ENCODE results near the gene HES4. TPM values are rescaled to one million over a fixed set of nuclear protein-coding genes. Genes with fewer than 3 reads are reported as not detected.
"Not testable (repeated sequence)": the region's sequence is repeated elsewhere in the genome, so short reads cannot be mapped to it uniquely, and the experiment has no call there.

Gene HES4
- total RNA-seq, 1 donor from 2014 or later, result 7.3 TPM

- H3K27ac ChIP-seq (ENCODE audit: low read depth, low read length), result no peak overlapping the region
- H3K4me1 ChIP-seq (ENCODE audit: control insufficient read depth in 3 of 3, insufficient read depth in 3 of 3, low read length in 3 of 3), result peaks cover 9 to 22% (median 12%) of the 10 kb centered on the region in 3 donors
- no peaks in the 10 kb centered on the region for H3K36me3 ChIP-seq (ENCODE audit: control insufficient read depth in 3 of 3, insufficient read depth in 3 of 3, low read length in 3 of 3)
- H3K4me3 ChIP-seq (ENCODE audit: low read length in 3 of 3), result no peak overlapping the region
- H3K9me3 ChIP-seq (ENCODE audit: control insufficient read depth in 3 of 3, low read length in 3 of 3), result no peaks in the 10 kb centered on the region
- peaks cover 54 to 59% (median 59%) of the 10 kb centered on the region in 3 donors for H3K27me3 ChIP-seq (ENCODE audit: control insufficient read depth in 3 of 3, insufficient read depth in 3 of 3, low read length in 3 of 3)
- peak overlapping the region in 1 of 3 donors; percentile 45 for H3K9ac ChIP-seq (ENCODE audit: low read depth in 1 of 3, low read length in 3 of 3)
Observed at GRCh38 chr1:1034439-1034781, 34.5 kb upstream of the HES4 start.

DNA sequence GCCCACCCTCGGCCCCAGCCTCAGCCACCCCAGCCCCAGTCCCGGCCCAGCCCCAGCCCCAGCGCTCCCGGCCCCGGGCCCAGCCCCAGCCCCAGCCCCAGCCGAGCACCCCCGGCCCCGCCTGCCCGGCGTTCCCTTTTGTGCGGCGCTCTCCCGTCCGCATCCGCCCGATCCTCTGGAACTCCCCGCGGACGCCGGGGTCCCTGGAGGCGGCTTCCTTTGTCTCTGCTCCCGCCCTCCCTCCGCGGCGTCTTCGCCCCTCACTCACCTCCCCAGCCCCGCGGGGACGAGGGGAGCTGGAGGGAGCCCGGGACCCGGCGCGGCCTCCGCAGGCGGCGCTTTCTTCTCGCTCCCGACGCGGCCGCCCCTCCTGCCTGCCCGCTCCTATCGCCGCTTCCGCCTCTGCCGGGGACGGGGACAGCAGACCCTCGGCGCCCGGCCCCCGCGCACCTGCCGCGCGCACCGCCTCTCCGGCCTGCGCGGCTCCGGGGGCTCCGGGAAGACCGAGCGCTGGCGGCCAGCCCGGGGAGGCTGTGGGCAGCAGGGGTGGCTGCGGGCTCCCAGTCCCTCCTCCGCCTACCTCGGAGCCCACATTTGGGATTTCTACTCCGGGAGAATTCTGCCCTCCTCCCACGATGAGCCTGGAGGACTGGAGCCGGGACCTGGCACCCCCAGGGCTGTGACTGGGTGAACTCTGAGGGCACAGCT lies 34.0 kb upstream of the HES4 start:
- Histone ChIP-seq H3K27me3 (ENCODE audit: control insufficient read depth in 3 of 3, insufficient read depth in 3 of 3, low read length in 3 of 3) (peaks cover 49 to 54% (median 54%) of the 10 kb centered on the region in 3 donors), H3K9ac (ENCODE audit: low read depth in 1 of 3, low read length in 3 of 3) (peak overlapping the region in 1 of 3 donors; percentile 45), H3K4me3 (ENCODE audit: low read length in 3 of 3) (no peak overlapping the region), H3K27ac (ENCODE audit: low read depth, low read length) (no peak overlapping the region), H3K36me3 (ENCODE audit: control insufficient read depth in 3 of 3, insufficient read depth in 3 of 3, low read length in 3 of 3) (no peaks in the 10 kb centered on the region), H3K9me3 (ENCODE audit: control insufficient read depth in 3 of 3, low read length in 3 of 3) (no peaks in the 10 kb centered on the region), H3K4me1 (ENCODE audit: control insufficient read depth in 3 of 3, insufficient read depth in 3 of 3, low read length in 3 of 3) (peaks cover 9 to 18% (median 12%) of the 10 kb centered on the region in 3 donors)

- Histone ChIP-seq H3K9ac (ENCODE audit: low read depth in 1 of 3, low read length in 3 of 3) (peak overlapping the region in 1 of 3 donors; percentile 16), H3K4me3 (ENCODE audit: low read length in 3 of 3) (peak overlapping the region in 1 of 3 donors; percentile 41), H3K27me3 (ENCODE audit: control insufficient read depth in 3 of 3, insufficient read depth in 3 of 3, low read length in 3 of 3) (peaks cover 42 to 46% (median 46%) of the 10 kb centered on the region in 3 donors), H3K27ac (ENCODE audit: low read depth, low read length) (no peak overlapping the region), H3K36me3 (ENCODE audit: control insufficient read depth in 3 of 3, insufficient read depth in 3 of 3, low read length in 3 of 3) (no peaks in the 10 kb centered on the region), H3K4me1 (ENCODE audit: control insufficient read depth in 3 of 3, insufficient read depth in 3 of 3, low read length in 3 of 3) (peaks cover 9 to 18% (median 12%) of the 10 kb centered on the region in 3 donors), H3K9me3 (ENCODE audit: control insufficient read depth in 3 of 3, low read length in 3 of 3) (no peaks in the 10 kb centered on the region)
Observed at GRCh38 chr1:1033009-1033587, 33.2 kb upstream of the HES4 start.

DNA sequence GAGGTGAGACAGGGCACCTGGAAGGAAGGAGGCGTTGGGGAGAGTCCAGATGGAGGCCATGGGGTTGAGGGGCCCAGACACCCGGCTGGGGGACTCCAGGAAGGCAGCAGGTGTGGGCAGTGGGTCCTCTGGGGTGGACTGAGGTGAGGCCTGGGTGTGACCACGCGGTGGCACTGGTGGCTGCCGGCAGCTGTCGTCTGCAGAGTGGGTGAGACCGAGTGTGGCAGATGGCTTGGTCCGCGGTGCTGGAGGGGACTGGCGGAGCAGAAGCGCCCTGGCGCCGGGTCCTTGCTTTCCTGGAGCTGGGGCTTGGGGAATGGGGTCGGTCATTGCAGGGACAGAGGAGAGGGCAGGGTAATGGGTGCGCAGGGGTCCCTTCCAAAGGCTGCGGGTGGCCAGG lies 32.5 kb upstream of the HES4 start:
- peaks cover 35 to 39% (median 39%) of the 10 kb centered on the region in 3 donors for H3K27me3 ChIP-seq (ENCODE audit: control insufficient read depth in 3 of 3, insufficient read depth in 3 of 3, low read length in 3 of 3)
- H3K36me3 ChIP-seq (ENCODE audit: control insufficient read depth in 3 of 3, insufficient read depth in 3 of 3, low read length in 3 of 3), result no peaks in the 10 kb centered on the region
- no peak overlapping the region for H3K4me3 ChIP-seq (ENCODE audit: low read length in 3 of 3)
- H3K9ac ChIP-seq (ENCODE audit: low read depth in 1 of 3, low read length in 3 of 3), result peak overlapping the region in 1 of 3 donors; percentile 45
- H3K9me3 ChIP-seq (ENCODE audit: control insufficient read depth in 3 of 3, low read length in 3 of 3), result no peaks in the 10 kb centered on the region
- no peak overlapping the region for H3K27ac ChIP-seq (ENCODE audit: low read depth, low read length)
- peaks cover 9 to 18% (median 12%) of the 10 kb centered on the region in 3 donors for H3K4me1 ChIP-seq (ENCODE audit: control insufficient read depth in 3 of 3, insufficient read depth in 3 of 3, low read length in 3 of 3)

DNA sequence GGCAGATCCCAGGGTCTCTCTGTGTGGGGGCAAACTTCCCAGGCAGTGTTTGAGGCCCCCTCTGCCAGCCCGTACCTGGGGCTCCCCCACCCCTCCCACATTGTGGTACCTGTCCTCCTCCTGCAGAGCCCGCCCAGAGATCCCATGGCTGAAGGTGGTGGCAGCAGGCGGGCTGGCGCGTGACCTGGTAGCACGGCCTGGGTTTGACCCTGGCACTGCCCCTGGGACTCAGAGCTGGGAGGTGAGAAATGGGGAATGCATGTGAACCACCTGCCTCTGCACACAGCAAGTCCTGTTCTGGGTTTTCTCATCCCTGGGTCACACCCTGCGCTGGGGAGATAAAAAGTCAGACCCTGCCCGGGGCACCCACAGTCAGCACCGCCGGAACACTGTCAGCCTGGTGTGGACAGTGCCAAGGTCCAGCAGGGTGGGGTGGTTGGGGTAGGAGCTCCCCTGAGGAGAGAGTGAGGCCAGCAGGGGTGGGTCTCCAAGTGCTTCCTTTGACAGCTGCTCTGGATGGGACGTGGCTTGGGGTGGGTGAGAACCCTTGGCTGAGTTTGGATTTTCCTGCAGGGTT lies 31.9 kb upstream of the HES4 start:
- Histone ChIP-seq H3K9ac (ENCODE audit: low read depth in 1 of 3, low read length in 3 of 3) (no peak overlapping the region), H3K4me1 (ENCODE audit: control insufficient read depth in 3 of 3, insufficient read depth in 3 of 3, low read length in 3 of 3) (peaks cover 9 to 18% (median 12%) of the 10 kb centered on the region in 3 donors), H3K4me3 (ENCODE audit: low read length in 3 of 3) (no peak overlapping the region), H3K27me3 (ENCODE audit: control insufficient read depth in 3 of 3, insufficient read depth in 3 of 3, low read length in 3 of 3) (peaks cover 32 to 36% (median 35%) of the 10 kb centered on the region in 3 donors), H3K27ac (ENCODE audit: low read depth, low read length) (no peak overlapping the region), H3K9me3 (ENCODE audit: control insufficient read depth in 3 of 3, low read length in 3 of 3) (no peaks in the 10 kb centered on the region), H3K36me3 (ENCODE audit: control insufficient read depth in 3 of 3, insufficient read depth in 3 of 3, low read length in 3 of 3) (no peaks in the 10 kb centered on the region)

- not testable (repeated sequence) for H3K36me3 ChIP-seq (ENCODE audit: control insufficient read depth in 3 of 3, insufficient read depth in 3 of 3, low read length in 3 of 3); H3K27ac ChIP-seq (ENCODE audit: low read depth, low read length); H3K9me3 ChIP-seq (ENCODE audit: control insufficient read depth in 3 of 3, low read length in 3 of 3); H3K9ac ChIP-seq (ENCODE audit: low read depth in 1 of 3, low read length in 3 of 3); H3K4me3 ChIP-seq (ENCODE audit: low read length in 3 of 3)
- Histone ChIP-seq H3K4me1 (ENCODE audit: control insufficient read depth in 3 of 3, insufficient read depth in 3 of 3, low read length in 3 of 3) (peaks cover 9 to 18% (median 12%) of the 10 kb centered on the region in 3 donors), H3K27me3 (ENCODE audit: control insufficient read depth in 3 of 3, insufficient read depth in 3 of 3, low read length in 3 of 3) (peaks cover 27 to 32% (median 30%) of the 10 kb centered on the region in 3 donors)
Observed at GRCh38 chr1:1030867-1031658, 31.2 kb upstream of the HES4 start.

GRCh38 chr1:1027791-1028190 lies 27.9 kb upstream of the HES4 start:
- peaks cover 5 to 10% (median 7%) of the 10 kb centered on the region in 3 donors for H3K4me1 ChIP-seq (ENCODE audit: control insufficient read depth in 3 of 3, insufficient read depth in 3 of 3, low read length in 3 of 3)
- H3K4me3 ChIP-seq (ENCODE audit: low read length in 3 of 3), result no peak overlapping the region

DNA sequence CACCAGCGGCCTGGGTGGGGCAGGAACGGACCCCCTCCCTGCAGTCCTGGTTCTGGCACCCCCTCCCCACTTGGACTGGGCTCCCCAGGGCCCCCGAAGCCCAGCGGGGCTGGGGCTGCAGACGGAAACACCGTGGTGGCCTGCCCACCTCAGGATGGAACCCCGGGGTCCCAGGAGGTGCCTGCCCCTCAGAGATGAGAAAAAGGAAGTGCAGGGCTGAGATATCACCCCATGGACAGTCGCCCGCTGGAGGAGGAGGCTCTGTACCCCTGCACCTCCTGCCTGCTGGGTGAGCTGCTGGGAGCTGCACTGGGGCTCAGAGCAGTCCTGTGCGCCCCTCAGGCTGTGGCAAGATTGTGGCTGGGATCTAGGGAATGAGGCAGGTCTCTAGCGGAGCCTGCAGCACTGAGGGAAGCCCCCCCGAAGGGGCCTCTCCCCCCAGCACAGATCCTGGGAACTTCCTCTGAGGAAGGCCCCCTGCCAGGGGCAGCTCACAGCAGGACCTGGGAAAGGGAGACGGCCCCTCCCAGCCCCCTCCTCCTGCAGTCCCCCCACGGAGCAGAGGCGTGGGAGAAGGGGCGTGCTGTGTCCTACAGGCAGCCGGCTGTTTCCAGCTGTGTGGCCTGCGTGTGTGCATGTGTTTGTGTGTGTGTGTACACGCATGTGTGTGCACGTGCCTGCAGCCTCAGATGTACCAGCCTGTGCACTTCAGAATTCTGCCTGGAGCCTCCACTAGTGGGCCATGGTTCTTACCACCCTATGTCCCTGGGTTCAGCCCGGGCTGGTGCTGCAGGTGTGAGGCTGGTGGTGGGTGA lies 26.9 kb upstream of the HES4 start:
- H3K4me1 ChIP-seq (ENCODE audit: control insufficient read depth in 3 of 3, insufficient read depth in 3 of 3, low read length in 3 of 3), result peaks cover 0 to 7% (median 0%) of the 10 kb centered on the region in 3 donors
- no peaks in the 10 kb centered on the region for H3K36me3 ChIP-seq (ENCODE audit: control insufficient read depth in 3 of 3, insufficient read depth in 3 of 3, low read length in 3 of 3)
- H3K27ac ChIP-seq (ENCODE audit: low read depth, low read length), result no peak overlapping the region
- H3K9ac ChIP-seq (ENCODE audit: low read depth in 1 of 3, low read length in 3 of 3), result no peak overlapping the region
- H3K4me3 ChIP-seq (ENCODE audit: low read length in 3 of 3), result no peak overlapping the region
- no peaks in the 10 kb centered on the region for H3K9me3 ChIP-seq (ENCODE audit: control insufficient read depth in 3 of 3, low read length in 3 of 3)
- H3K27me3 ChIP-seq (ENCODE audit: control insufficient read depth in 3 of 3, insufficient read depth in 3 of 3, low read length in 3 of 3), result peaks cover 13 to 17% (median 15%) of the 10 kb centered on the region in 3 donors

More at GRCh38 chr1:1027791-1028190, 27.9 kb upstream of the HES4 start:
- Histone ChIP-seq H3K9me3 (ENCODE audit: control insufficient read depth in 3 of 3, low read length in 3 of 3) (no peaks in the 10 kb centered on the region), H3K27ac (ENCODE audit: low read depth, low read length) (no peak overlapping the region), H3K27me3 (ENCODE audit: control insufficient read depth in 3 of 3, insufficient read depth in 3 of 3, low read length in 3 of 3) (peaks cover 17 to 22% (median 22%) of the 10 kb centered on the region in 3 donors), H3K9ac (ENCODE audit: low read depth in 1 of 3, low read length in 3 of 3) (no peak overlapping the region), H3K36me3 (ENCODE audit: control insufficient read depth in 3 of 3, insufficient read depth in 3 of 3, low read length in 3 of 3) (no peaks in the 10 kb centered on the region)

GRCh38 chr1:1025730-1026129 lies 25.8 kb upstream of the HES4 start:
- H3K36me3 ChIP-seq (ENCODE audit: control insufficient read depth in 3 of 3, insufficient read depth in 3 of 3, low read length in 3 of 3), result no peaks in the 10 kb centered on the region
- no peaks in the 10 kb centered on the region for H3K9me3 ChIP-seq (ENCODE audit: control insufficient read depth in 3 of 3, low read length in 3 of 3)
- H3K27ac ChIP-seq (ENCODE audit: low read depth, low read length), result no peak overlapping the region
- peaks cover 0 to 12% (median 7%) of the 10 kb centered on the region in 3 donors for H3K4me1 ChIP-seq (ENCODE audit: control insufficient read depth in 3 of 3, insufficient read depth in 3 of 3, low read length in 3 of 3)
- no peak overlapping the region for H3K4me3 ChIP-seq (ENCODE audit: low read length in 3 of 3)
- no peak overlapping the region for H3K9ac ChIP-seq (ENCODE audit: low read depth in 1 of 3, low read length in 3 of 3)
- peaks cover 10 to 21% (median 20%) of the 10 kb centered on the region in 3 donors for H3K27me3 ChIP-seq (ENCODE audit: control insufficient read depth in 3 of 3, insufficient read depth in 3 of 3, low read length in 3 of 3)

Measured in skeletal muscle tissue (tissue), 4 donors.